H1 (cell line): ENCODE measurements around the gene EPHB1. TPM values are rescaled to one million over a fixed set of nuclear protein-coding genes. Genes with fewer than 3 reads are reported as not detected.

Source experiments
- CTCF ChIA-PET: fragments of 300-600 bp; sonication (Branson Sonifier 250); formaldehyde crosslinking; loops from one replicate; lab custom pipeline; 2021; ENCODE audit not compliant: partially characterized antibody; lab: Charles Lee
- POLR2A ChIA-PET: fragments of 300-600 bp; sonication (Branson Sonifier 250); formaldehyde crosslinking; loops from one replicate; lab custom pipeline; 2021; ENCODE audit warnings: inconsistent platforms; ENCODE audit not compliant: partially characterized antibody; lab: Charles Lee
- DNase-seq, 2 experiments: peaks; one replicate each; pipeline versions ENCODE4 v3.0.0 to v3.0.0-alpha.2; 2010 to 2022; ENCODE audit warnings: low spot score in 2 of 2, low read depth in 1 of 2, mixed read lengths in 1 of 2
- FAIRE-seq: peaks from 2 replicates; lab custom pipeline; 2011; peaks lifted over from hg19 to GRCh38; lab: Jason Lieb, UNC
- H2AFZ ChIP-seq: 2 replicates; pipeline ENCODE4 v1.8.1; 2012; ENCODE audit warnings: low read length, inconsistent platforms
- H2AK5ac ChIP-seq: 2 replicates; pipeline ENCODE4 v1.6.1; 2013; ENCODE audit warnings: low read depth, low read length
- H2BK120ac ChIP-seq: replicated peaks from 2 replicates; pipeline ENCODE3; 2013; ENCODE audit warnings: low read depth, low read length, inconsistent platforms
- H2BK12ac ChIP-seq: 2 replicates; pipeline ENCODE4 v1.6.1; 2013; ENCODE audit warnings: low read depth, low read length
- H2BK15ac ChIP-seq: 2 replicates; pipeline ENCODE4 v1.6.1; 2013; ENCODE audit warnings: low read length
- H2BK20ac ChIP-seq: 2 replicates; pipeline ENCODE4 v1.6.1; 2013; ENCODE audit warnings: low read length
- H2BK5ac ChIP-seq: 2 replicates; pipeline ENCODE4 v1.6.1; 2013; ENCODE audit warnings: low read depth, low read length
- H3K14ac ChIP-seq: 2 replicates; pipeline ENCODE4 v1.6.1; 2013; ENCODE audit warnings: inconsistent platforms; ENCODE audit not compliant: insufficient read length
- H3K18ac ChIP-seq: 2 replicates; pipeline ENCODE4 v1.6.1; 2013; ENCODE audit warnings: low read length; ENCODE audit errors: extremely low read depth
- H3K23ac ChIP-seq: 2 replicates; pipeline ENCODE4 v1.6.1; 2013; ENCODE audit warnings: inconsistent platforms; ENCODE audit not compliant: insufficient read length
- H3K23me2 ChIP-seq: 2 replicates; pipeline ENCODE4 v1.6.1; 2013; ENCODE audit warnings: low read depth, low read length
- H3K27ac ChIP-seq: 2 replicates; pipeline ENCODE4 v1.6.1; 2011; ENCODE audit warnings: low read depth, low read length, inconsistent platforms
- H3K27me3 ChIP-seq, 4 experiments: replicated peaks in 1 of 4; 1 replicate in 1 of 4; 2 replicates in 3 of 4; pipeline versions ENCODE4 v1.6.1 to v1.8.1; 2011 to 2013; ENCODE audit warnings: low read length in 3 of 4, mild to moderate bottlenecking in 3 of 4, inconsistent platforms in 2 of 4, mixed read lengths in 2 of 4, moderate library complexity in 1 of 4; ENCODE audit not compliant: control insufficient read depth in 3 of 4, insufficient read depth in 3 of 4; ENCODE audit errors: extremely low read depth in 1 of 4
- H3K36me3 ChIP-seq, 4 experiments: 2 replicates each; pipeline versions ENCODE4 v1.6.1 to v1.8.1; 2011 to 2013; ENCODE audit warnings: mild to moderate bottlenecking in 4 of 4, low read length in 3 of 4, moderate library complexity in 2 of 4, control low read depth in 1 of 4, inconsistent platforms in 1 of 4; ENCODE audit not compliant: insufficient read depth in 4 of 4, control insufficient read depth in 2 of 4
- H3K4ac ChIP-seq: replicated peaks from 2 replicates; pipeline ENCODE3; 2013; ENCODE audit warnings: low read length, low read depth, mixed read lengths, inconsistent platforms; ENCODE audit not compliant: insufficient read length
- H3K4me1 ChIP-seq, 4 experiments: replicated peaks in 1 of 4; 1 replicate in 1 of 4; 2 replicates in 3 of 4; pipeline versions ENCODE4 v1.6.1 to v1.8.1; 2011 to 2013; ENCODE audit warnings: low read length in 3 of 4, inconsistent platforms in 2 of 4, mixed read lengths in 1 of 4; ENCODE audit not compliant: insufficient read depth in 4 of 4, control insufficient read depth in 3 of 4
- H3K4me2 ChIP-seq, 2 experiments: 2 replicates each; pipeline versions ENCODE4 v1.6.1 to v1.8.1; 2011 to 2013; ENCODE audit warnings: low read depth in 2 of 2, low read length in 2 of 2, control low read depth in 1 of 2, inconsistent platforms in 1 of 2, mild to moderate bottlenecking in 1 of 2; ENCODE audit not compliant: insufficient read depth in 1 of 2
- H3K4me3 ChIP-seq, 4 experiments: fragments of 200-600, 300-600 bp in 1 of 4; sonication (generic), shearing (Covaris generic), sonication (Bioruptor Twin) in 1 of 4; 2 replicates each; pipeline versions ENCODE4 v1.5.1 to v1.8.1; 2011 to 2016; ENCODE audit warnings: low read length in 4 of 4, low read depth in 3 of 4, control low read depth in 2 of 4, inconsistent platforms in 2 of 4, mild to moderate bottlenecking in 2 of 4, mixed read lengths in 1 of 4, moderate library complexity in 1 of 4; ENCODE audit not compliant: insufficient read depth in 2 of 4; ENCODE audit errors: extremely low read depth in 1 of 4
- H3K56ac ChIP-seq: replicated peaks from 2 replicates; pipeline ENCODE3; 2013; ENCODE audit warnings: low read depth, mild to moderate bottlenecking, mixed read lengths, low read length, inconsistent platforms; ENCODE audit not compliant: insufficient read length
- H3K79me1 ChIP-seq: 2 replicates; pipeline ENCODE4 v1.6.1; 2013; ENCODE audit warnings: low read depth, low read length, control low read depth
- H3K79me2 ChIP-seq, 2 experiments: 2 replicates each; pipeline versions ENCODE4 v1.6.1 to v1.8.1; 2012 to 2013; ENCODE audit warnings: low read length in 2 of 2, mild to moderate bottlenecking in 2 of 2, inconsistent platforms in 1 of 2; ENCODE audit not compliant: insufficient read depth in 2 of 2, control insufficient read depth in 1 of 2
- H3K9ac ChIP-seq, 4 experiments: replicated peaks in 1 of 4; 1 replicate in 1 of 4; 2 replicates in 3 of 4; pipeline versions ENCODE4 v1.6.1 to v1.8.1; 2011 to 2013; ENCODE audit warnings: low read depth in 3 of 4, low read length in 3 of 4, control low read depth in 2 of 4, mild to moderate bottlenecking in 2 of 4, moderate library complexity in 2 of 4, inconsistent platforms in 1 of 4; ENCODE audit errors: extremely low read depth in 1 of 4
- H3K9me3 ChIP-seq, 2 experiments: 2 replicates each; pipeline versions ENCODE4 v1.6.1 to v1.8.1; 2012 to 2013; ENCODE audit warnings: mild to moderate bottlenecking in 2 of 2, moderate library complexity in 2 of 2, control low read depth in 1 of 2, inconsistent platforms in 1 of 2, low read depth in 1 of 2, low read length in 1 of 2, mixed read lengths in 1 of 2; ENCODE audit not compliant: insufficient read depth in 2 of 2
- H4K20me1 ChIP-seq, 2 experiments: replicated peaks in 1 of 2; 2 replicates each; pipeline versions ENCODE3 to v1.8.1; 2011 to 2013; ENCODE audit warnings: inconsistent platforms in 2 of 2, low read length in 2 of 2, mild to moderate bottlenecking in 1 of 2; ENCODE audit not compliant: insufficient read depth in 2 of 2, control insufficient read depth in 1 of 2
- H4K5ac ChIP-seq: 2 replicates; pipeline ENCODE4 v1.6.1; 2013; ENCODE audit warnings: low read length, low read depth, mixed read lengths, inconsistent platforms; ENCODE audit not compliant: insufficient read length
- H4K8ac ChIP-seq: 2 replicates; pipeline ENCODE4 v1.8.0; 2013; ENCODE audit warnings: mild to moderate bottlenecking, moderate library complexity, low read length, inconsistent platforms; ENCODE audit not compliant: insufficient read depth; ENCODE audit errors: extremely low read depth
- H4K91ac ChIP-seq: replicated peaks from 2 replicates; pipeline ENCODE3; 2013; ENCODE audit warnings: low read length, mixed read lengths, inconsistent platforms; ENCODE audit not compliant: insufficient read length
- BACH1 ChIP-seq: IDR thresholded peaks from 2 replicates; pipeline ENCODE4 v1.6.1; 2012; ENCODE audit warnings: low read length, improper control_type of control experiment
- BCL11A ChIP-seq, 2 experiments: IDR thresholded peaks; one replicate each; pipeline ENCODE4 v1.6.1; 2011; ENCODE audit warnings: low read depth in 2 of 2, low read length in 2 of 2, mild to moderate bottlenecking in 2 of 2
- CBX8 ChIP-seq: fragments of 300-800, 300-1000 bp; sonication (generic); IDR thresholded peaks from 2 replicates; pipeline ENCODE4 v1.7.1; 2016; ENCODE audit warnings: low read depth, low read length, borderline replicate concordance
- GABPA ChIP-seq: IDR thresholded peaks from 2 replicates; pipeline ENCODE4 v1.6.1; 2011; ENCODE audit warnings: mild to moderate bottlenecking, low read length, moderate library complexity, borderline replicate concordance; ENCODE audit not compliant: insufficient read depth
- KDM1A ChIP-seq: fragments of 200-600, 300-600 bp; sonication (generic); IDR thresholded peaks from 2 replicates; pipeline ENCODE4 v1.7.1; 2016; ENCODE audit warnings: mild to moderate bottlenecking, low read length, borderline replicate concordance
- NANOG ChIP-seq: IDR thresholded peaks from 2 replicates; pipeline ENCODE4 v1.6.1; 2011; ENCODE audit warnings: low read length, low read depth, mild to moderate bottlenecking, inconsistent platforms; ENCODE audit not compliant: insufficient read depth, poor library complexity, severe bottlenecking
- POLR2A ChIP-seq, 2 experiments: IDR thresholded peaks; 1 replicate in 1 of 2; 2 replicates in 1 of 2; pipeline ENCODE4 v1.6.1; 2011; ENCODE audit warnings: low read depth in 2 of 2, low read length in 2 of 2, mild to moderate bottlenecking in 2 of 2; ENCODE audit errors: control extremely low read depth in 1 of 2
- RBBP5 ChIP-seq: IDR thresholded peaks from 2 replicates; pipeline ENCODE4 v1.7.1; 2012; ENCODE audit warnings: low read depth, mild to moderate bottlenecking, inconsistent platforms, low read length, moderate library complexity, borderline replicate concordance
- SIN3A ChIP-seq, 2 experiments: IDR thresholded peaks in 1 of 2; conservative IDR thresholded peaks in 1 of 2; 2 replicates each; pipeline ENCODE4 v1.6.1; 2011 to 2012; ENCODE audit warnings: low read length in 2 of 2, improper control_type of control experiment in 1 of 2, low read depth in 1 of 2, mild to moderate bottlenecking in 1 of 2
- SIX5 ChIP-seq: IDR thresholded peaks from 2 replicates; pipeline ENCODE4 v1.6.1; 2011; ENCODE audit warnings: mild to moderate bottlenecking, low read depth, low read length
- TAF1 ChIP-seq: IDR thresholded peaks from 2 replicates; pipeline ENCODE4 v1.6.1; 2011; ENCODE audit warnings: mild to moderate bottlenecking, low read depth, low read length
- TCF12 ChIP-seq: IDR thresholded peaks from 2 replicates; pipeline ENCODE4 v1.6.1; 2011; ENCODE audit warnings: low read depth, mild to moderate bottlenecking, low read length
- USF2 ChIP-seq: IDR thresholded peaks from 2 replicates; pipeline ENCODE4 v1.6.1; 2011; ENCODE audit warnings: low read length, improper control_type of control experiment
- WGBS, 2 experiments: shearing (Covaris generic) in 1 of 2; methylation state at CpG; one replicate each; pipeline versions ENCODE4 v1.1.6 to v1.1.7; 2013 to 2015; ENCODE audit warnings: low lambda C conversion rate in 2 of 2, mixed read lengths in 2 of 2, inconsistent platforms in 1 of 2, low coverage in 1 of 2, missing lambda C conversion rate in 1 of 2; ENCODE audit not compliant: insufficient replicate concordance in 2 of 2, insufficient coverage in 1 of 2, insufficient read length in 1 of 2; ENCODE audit errors: extremely low coverage in 1 of 2, missing lambda C conversion rate in 1 of 2; 5-methylcytosine and 5-hydroxymethylcytosine counted together
- polyA plus RNA-seq, 7 experiments: library from polyadenylated mRNA; depleted of rRNA in 3 of 7; stranded (reverse) in 5 of 7; unstranded in 2 of 7; fragments of >200 nt in 5 of 7; fragments of 200-250 nt in 2 of 7; gene quantifications; 1 replicate in 5 of 7; 2 replicates in 1 of 7; 4 replicates in 1 of 7; pipeline versions ENCODE4 v1.2.1 to v1.2.3, GENCODE V29; 2011 to 2013; ENCODE audit warnings: missing spikeins in 2 of 7, mixed read lengths in 2 of 7
- total RNA-seq: library from RNA; stranded (reverse); fragmentation: NEBNext Ultra II Directional; extraction: Animal tissue kit (Norgen Biotek cat#: 25700); gene quantifications from 2 replicates; pipeline ENCODE4 v1.2.1, GENCODE V29; 2021

EPHB1 gene
- total and polyA plus RNA-seq, 2 of the 8 experiments (the other 6 are each of a cell fraction or from before 2014, with no cell fraction given) = 3.5 to 5.9 TPM

- no peak overlapping the region for H2AK5ac ChIP-seq
- POLR2A ChIA-PET = no interaction called here
- FAIRE-seq (no peak), DNase-seq (no peak)
- H2BK20ac ChIP-seq = no peak overlapping the region
- H4K8ac ChIP-seq = no peak overlapping the region
- CTCF ChIA-PET = no interaction called here
- no peaks in the 10 kb centered on the region for H3K79me1 ChIP-seq
- no peaks in the 10 kb centered on the region for H3K79me2 ChIP-seq
- H2BK5ac ChIP-seq = no peak overlapping the region
- H4K5ac ChIP-seq = no peak overlapping the region
- no peak overlapping the region for H4K91ac ChIP-seq
- H3K23ac ChIP-seq = no peak overlapping the region
- H3K27me3 ChIP-seq = no peaks in the 10 kb centered on the region
- no peak overlapping the region for H3K9ac ChIP-seq
- H3K27ac ChIP-seq = no peak overlapping the region
- WGBS, 2 experiments = 87% methylated on average over 5 of the region's 5 CpGs; no CpG with 5 or more reads in 1 of the 2 experiments
- no peak overlapping the region for H3K14ac ChIP-seq
- H2AFZ ChIP-seq = no peak overlapping the region
- H3K23me2 ChIP-seq = peaks cover 3% of the 10 kb centered on the region; the same call in 1 of the 2 replicates
- H3K4me3 ChIP-seq = no peak overlapping the region
- H2BK120ac ChIP-seq = no peak overlapping the region
- H3K9me3 ChIP-seq = no peaks in the 10 kb centered on the region
- no peak overlapping the region for H2BK12ac ChIP-seq
- no peak overlapping the region for H3K56ac ChIP-seq
- H3K4ac ChIP-seq = no peak overlapping the region
- no peak overlapping the region for H3K18ac ChIP-seq
- H4K20me1 ChIP-seq = no peaks in the 10 kb centered on the region
- H3K36me3 ChIP-seq = no peaks in the 10 kb centered on the region
- H2BK15ac ChIP-seq = no peak overlapping the region
- peaks cover 0 to 8% (median 3%) of the 10 kb centered on the region in 4 experiments; a peak in 4 of 7 replicates for H3K4me1 ChIP-seq
- no peak overlapping the region for H3K4me2 ChIP-seq
- TF ChIP-seq BCL11A (IDR thresholded peaks at IDR 0.05; ENCODE audit: low read depth in 2 of 2, low read length in 2 of 2) (no peak), GABPA (no peak), KDM1A (no peak), USF2 (no peak), NANOG (no peak), SIX5 (no peak), CBX8 (no peak), SIN3A (conservative IDR thresholded peaks at IDR 0.05 in 1 of 2, IDR thresholded peaks at IDR 0.05 in 1 of 2; ENCODE audit: low read depth in 1 of 2, low read length in 2 of 2) (no peak), TAF1 (no peak), TCF12 (no peak), BACH1 (no peak), RBBP5 (no peak), POLR2A (IDR thresholded peaks at IDR 0.05; ENCODE audit: control extremely low read depth in 1 of 2, low read depth in 2 of 2, low read length in 2 of 2) (no peak)
Observed at GRCh38 chr3:135097276-135097946, 302.4 kb downstream of the EPHB1 start.
